Glutamatergic neuron (in vitro differentiated cells): Measurements from ENCODE around the gene ELAPOR2. TPM values are rescaled to one million over a fixed set of nuclear protein-coding genes. Genes with fewer than 3 reads are reported as not detected.
"Not testable (repeated sequence)": the region's sequence is repeated elsewhere in the genome, so short reads cannot be mapped to it uniquely, and the experiment has no call there.

ENCODE experiments used
- DNase-seq: peaks from one replicate; pipeline ENCODE4 v3.0.0; 2022
- H3K27ac Mint-ChIP-seq: one replicate; pipeline ENCODE4 v1.8.0; 2020; ENCODE audit warnings: mild to moderate bottlenecking, mixed read lengths, inconsistent platforms; ENCODE audit not compliant: unreplicated experiment
- H3K27me3 Mint-ChIP-seq: one replicate; pipeline ENCODE4 v1.8.0; 2020; ENCODE audit warnings: mild to moderate bottlenecking, moderate library complexity, mixed read lengths, inconsistent platforms; ENCODE audit not compliant: unreplicated experiment
- H3K36me3 Mint-ChIP-seq: one replicate; pipeline ENCODE4 v1.8.0; 2020; ENCODE audit warnings: mild to moderate bottlenecking, mixed read lengths, inconsistent platforms; ENCODE audit not compliant: unreplicated experiment
- H3K4me1 Mint-ChIP-seq: one replicate; pipeline ENCODE4 v1.8.0; 2020; ENCODE audit warnings: mild to moderate bottlenecking, low read depth, mixed read lengths, inconsistent platforms; ENCODE audit not compliant: unreplicated experiment
- H3K4me3 Mint-ChIP-seq: one replicate; pipeline ENCODE4 v1.8.0; 2020; ENCODE audit warnings: mild to moderate bottlenecking, mixed read lengths, inconsistent platforms; ENCODE audit not compliant: unreplicated experiment
- H3K9me3 Mint-ChIP-seq: one replicate; pipeline ENCODE4 v1.8.0; 2020; ENCODE audit warnings: mild to moderate bottlenecking, moderate library complexity, mixed read lengths, inconsistent platforms; ENCODE audit not compliant: unreplicated experiment
- total RNA-seq: library from RNA; stranded (reverse); fragmentation: NEBNext Ultra II Directional; extraction: Animal tissue kit (Norgen Biotek cat#: 25700); gene quantifications from one replicate; pipeline ENCODE4 v1.2.1, GENCODE V29; 2021; ENCODE audit not compliant: unreplicated experiment
- TF ChIP-seq, protein P1 (sequence below): fragments of 200-600 bp; sonication (generic); IDR thresholded peaks from one replicate; pipeline ENCODE4 v1.5.0; 2021; ENCODE audit not compliant: partially characterized antibody, unreplicated experiment

Gene ELAPOR2
- total RNA-seq, 1 donor from 2014 or later = 122 TPM

DNA sequence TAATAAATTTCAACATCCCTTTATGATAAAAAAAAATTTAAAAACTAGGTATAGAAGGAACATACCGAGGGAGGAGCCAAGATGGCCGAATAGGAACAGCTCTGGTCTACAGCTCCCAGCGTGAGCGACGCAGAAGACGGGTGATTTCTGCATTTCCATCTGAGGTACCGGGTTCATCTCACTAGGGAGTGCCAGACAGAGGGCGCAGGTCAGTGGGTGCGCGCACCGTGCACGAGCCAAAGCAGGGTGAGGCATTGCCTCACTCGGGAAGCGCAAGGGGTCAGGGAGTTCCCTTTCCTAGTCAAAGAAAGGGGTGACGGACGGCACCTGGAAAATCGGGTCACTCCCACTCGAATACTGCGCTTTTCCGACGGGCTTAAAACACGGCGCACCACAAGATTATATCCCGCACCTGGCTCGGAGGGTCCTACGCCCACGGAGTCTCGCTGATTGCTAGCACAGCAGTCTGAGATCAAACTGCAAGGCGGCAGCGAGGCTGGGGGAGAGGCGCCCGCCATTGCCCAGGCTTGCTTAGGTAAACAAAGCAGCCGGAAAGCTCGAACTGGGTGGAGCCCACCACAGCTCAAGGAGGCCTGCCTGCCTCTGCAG, 19.7 kb downstream of the ELAPOR2 start:
- Mint-ChIP-seq H3K4me3 (peak overlapping the region; percentile 92), H3K9me3 (peaks cover 10% of the 10 kb centered on the region)
- peak; percentile 67 for DNase-seq

DNA sequence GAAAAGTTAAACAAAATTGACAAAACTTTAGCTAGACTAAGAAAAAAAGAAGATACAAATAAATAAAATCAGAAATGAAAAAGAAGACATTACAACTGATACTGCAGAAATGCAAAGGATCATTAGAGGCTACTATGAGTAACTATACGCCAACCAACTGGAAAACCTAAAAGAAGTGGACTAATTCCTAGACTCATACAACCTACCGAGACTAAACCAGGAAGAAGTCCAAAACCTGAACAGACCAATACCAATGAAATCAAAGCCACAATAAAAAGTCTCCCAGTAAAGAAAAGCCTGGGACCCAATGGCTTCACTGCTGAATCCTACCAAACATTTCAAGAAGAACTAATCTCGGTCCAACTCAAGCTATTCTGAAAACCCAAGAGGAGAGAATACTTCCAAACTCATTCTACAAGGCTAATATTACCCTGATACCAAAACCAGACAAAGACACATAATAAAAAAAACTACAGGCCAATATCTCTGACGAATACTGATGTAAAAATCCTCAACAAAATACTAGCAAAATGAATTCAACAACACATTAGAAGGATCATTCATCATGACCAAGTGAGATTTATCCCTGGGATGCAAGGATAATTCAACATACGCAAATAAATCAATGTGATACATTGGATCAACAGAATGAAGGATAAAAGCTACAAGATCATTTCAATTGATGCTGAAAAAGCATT, 20.3 kb downstream of the ELAPOR2 start:
- TF ChIP-seq, protein P1, sequence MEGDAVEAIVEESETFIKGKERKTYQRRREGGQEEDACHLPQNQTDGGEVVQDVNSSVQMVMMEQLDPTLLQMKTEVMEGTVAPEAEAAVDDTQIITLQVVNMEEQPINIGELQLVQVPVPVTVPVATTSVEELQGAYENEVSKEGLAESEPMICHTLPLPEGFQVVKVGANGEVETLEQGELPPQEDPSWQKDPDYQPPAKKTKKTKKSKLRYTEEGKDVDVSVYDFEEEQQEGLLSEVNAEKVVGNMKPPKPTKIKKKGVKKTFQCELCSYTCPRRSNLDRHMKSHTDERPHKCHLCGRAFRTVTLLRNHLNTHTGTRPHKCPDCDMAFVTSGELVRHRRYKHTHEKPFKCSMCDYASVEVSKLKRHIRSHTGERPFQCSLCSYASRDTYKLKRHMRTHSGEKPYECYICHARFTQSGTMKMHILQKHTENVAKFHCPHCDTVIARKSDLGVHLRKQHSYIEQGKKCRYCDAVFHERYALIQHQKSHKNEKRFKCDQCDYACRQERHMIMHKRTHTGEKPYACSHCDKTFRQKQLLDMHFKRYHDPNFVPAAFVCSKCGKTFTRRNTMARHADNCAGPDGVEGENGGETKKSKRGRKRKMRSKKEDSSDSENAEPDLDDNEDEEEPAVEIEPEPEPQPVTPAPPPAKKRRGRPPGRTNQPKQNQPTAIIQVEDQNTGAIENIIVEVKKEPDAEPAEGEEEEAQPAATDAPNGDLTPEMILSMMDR = no peak
- peaks cover 10% of the 10 kb centered on the region for H3K9me3 Mint-ChIP-seq
- peaks cover 15% of the 10 kb centered on the region for H3K4me1 Mint-ChIP-seq
- peak overlapping the region; percentile 92 for H3K4me3 Mint-ChIP-seq
- DNase-seq = no peak
- H3K27ac Mint-ChIP-seq = peak overlapping the region; percentile 100
- peaks cover 7% of the 10 kb centered on the region for H3K27me3 Mint-ChIP-seq
- H3K36me3 Mint-ChIP-seq = peaks cover 4% of the 10 kb centered on the region

More for the DNA sequence above, 19.7 kb downstream of the ELAPOR2 start:
- Mint-ChIP-seq H3K27ac (peak overlapping the region; percentile 100), H3K4me1 (peaks cover 15% of the 10 kb centered on the region)
- H3K27me3 Mint-ChIP-seq, H3K36me3 Mint-ChIP-seq: not testable (repeated sequence)

DNA sequence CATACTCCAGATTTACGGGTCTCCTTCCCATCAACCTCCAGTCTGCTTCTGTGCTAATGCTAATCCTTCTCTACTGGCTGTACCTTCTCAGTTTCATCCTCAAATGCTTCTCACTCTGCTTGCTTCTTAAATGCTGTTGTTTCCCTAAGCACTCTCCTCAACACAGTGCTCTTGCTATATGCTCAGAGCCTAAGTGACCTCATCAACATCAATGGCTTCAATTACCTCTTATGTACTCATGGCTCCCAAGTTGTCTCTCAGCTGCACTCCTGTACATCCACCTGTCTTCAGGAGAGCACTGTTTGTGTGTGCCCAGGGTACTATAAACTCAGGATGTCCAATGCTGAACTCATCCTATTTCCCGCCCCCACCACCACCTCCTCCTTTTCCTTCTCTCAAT, 22.5 kb downstream of the ELAPOR2 start:
- Mint-ChIP-seq H3K4me3 (peak overlapping the region; percentile 92), H3K36me3 (no peaks in the 10 kb centered on the region), H3K27me3 (peaks cover 7% of the 10 kb centered on the region), H3K9me3 (peaks cover 10% of the 10 kb centered on the region), H3K4me1 (peaks cover 27% of the 10 kb centered on the region), H3K27ac (peak overlapping the region; percentile 44)
- TF ChIP-seq, protein P1 = no peak
- no peak for DNase-seq

DNA sequence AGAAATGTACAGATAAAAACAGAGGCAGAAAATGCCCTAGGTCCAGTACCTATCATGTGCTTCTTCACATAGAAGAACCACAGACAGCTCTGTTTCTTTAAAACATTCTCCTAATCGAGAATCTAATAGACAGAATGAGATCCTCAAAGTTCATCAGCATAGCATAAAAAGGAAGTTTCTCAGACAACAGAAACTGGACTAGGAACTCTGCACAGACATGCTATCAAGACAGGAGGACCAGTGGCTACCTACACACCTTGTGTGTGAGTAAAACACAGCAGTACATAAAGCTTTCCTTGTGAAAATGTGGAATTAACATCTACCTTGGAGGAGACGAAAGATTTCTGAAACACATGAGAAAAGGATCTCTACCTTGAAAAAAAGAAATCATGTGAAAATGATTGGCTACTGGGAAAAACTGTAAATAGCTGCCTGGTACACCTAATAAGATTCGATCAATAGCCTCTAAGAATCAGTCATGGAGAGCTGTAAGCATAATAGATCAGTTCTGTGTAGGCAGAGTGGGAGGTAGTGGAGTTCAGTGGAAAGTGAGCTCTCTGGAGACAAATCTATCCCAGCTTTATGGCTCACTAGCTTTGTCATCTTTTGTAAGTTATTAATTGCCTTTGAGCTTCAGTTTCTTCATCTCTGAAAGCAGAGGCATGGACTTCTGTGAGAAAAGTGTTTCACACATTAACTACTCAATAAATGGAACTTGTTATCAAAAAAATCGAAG, 26.7 kb downstream of the ELAPOR2 start:
- Mint-ChIP-seq H3K4me3 (peak overlapping the region; percentile 46), H3K36me3 (no peaks in the 10 kb centered on the region), H3K9me3 (no peaks in the 10 kb centered on the region), H3K27me3 (no peaks in the 10 kb centered on the region), H3K27ac (no peak overlapping the region), H3K4me1 (peaks cover 26% of the 10 kb centered on the region)
- DNase-seq = no peak
- TF ChIP-seq, protein P1 = no peak

DNA sequence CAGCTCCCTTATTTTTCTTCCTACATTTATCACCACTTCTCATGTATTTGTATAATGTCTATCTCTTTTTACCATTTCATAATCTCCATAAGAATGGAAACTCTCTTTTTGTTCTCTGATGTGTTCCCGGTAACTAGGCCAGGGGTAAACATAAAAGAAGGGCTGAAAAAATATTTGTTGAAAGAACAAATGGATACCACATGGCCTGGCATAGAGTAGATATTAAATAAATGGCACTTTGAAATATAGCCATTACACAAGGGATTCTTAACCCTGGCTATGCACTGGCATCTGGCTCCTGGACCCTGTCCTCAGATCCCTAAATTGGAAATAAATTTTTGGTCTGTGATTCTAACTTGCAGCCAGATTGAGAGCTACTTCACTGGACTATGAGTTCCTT, 30.4 kb downstream of the ELAPOR2 start:
- no peak overlapping the region for H3K27ac Mint-ChIP-seq
- no peaks in the 10 kb centered on the region for H3K27me3 Mint-ChIP-seq
- TF ChIP-seq, protein P1 = no peak
- H3K9me3 Mint-ChIP-seq = no peaks in the 10 kb centered on the region
- peaks cover 13% of the 10 kb centered on the region for H3K4me1 Mint-ChIP-seq
- no peak overlapping the region for H3K4me3 Mint-ChIP-seq
- H3K36me3 Mint-ChIP-seq = no peaks in the 10 kb centered on the region
- DNase-seq = no peak
